Measurements from ENCODE around the gene SYMPK. TPM values are rescaled to one million over a fixed set of nuclear protein-coding genes. Genes with fewer than 3 reads are reported as not detected.

SYMPK gene
- total RNA-seq, 1 donor = 42.0 TPM

DNA sequence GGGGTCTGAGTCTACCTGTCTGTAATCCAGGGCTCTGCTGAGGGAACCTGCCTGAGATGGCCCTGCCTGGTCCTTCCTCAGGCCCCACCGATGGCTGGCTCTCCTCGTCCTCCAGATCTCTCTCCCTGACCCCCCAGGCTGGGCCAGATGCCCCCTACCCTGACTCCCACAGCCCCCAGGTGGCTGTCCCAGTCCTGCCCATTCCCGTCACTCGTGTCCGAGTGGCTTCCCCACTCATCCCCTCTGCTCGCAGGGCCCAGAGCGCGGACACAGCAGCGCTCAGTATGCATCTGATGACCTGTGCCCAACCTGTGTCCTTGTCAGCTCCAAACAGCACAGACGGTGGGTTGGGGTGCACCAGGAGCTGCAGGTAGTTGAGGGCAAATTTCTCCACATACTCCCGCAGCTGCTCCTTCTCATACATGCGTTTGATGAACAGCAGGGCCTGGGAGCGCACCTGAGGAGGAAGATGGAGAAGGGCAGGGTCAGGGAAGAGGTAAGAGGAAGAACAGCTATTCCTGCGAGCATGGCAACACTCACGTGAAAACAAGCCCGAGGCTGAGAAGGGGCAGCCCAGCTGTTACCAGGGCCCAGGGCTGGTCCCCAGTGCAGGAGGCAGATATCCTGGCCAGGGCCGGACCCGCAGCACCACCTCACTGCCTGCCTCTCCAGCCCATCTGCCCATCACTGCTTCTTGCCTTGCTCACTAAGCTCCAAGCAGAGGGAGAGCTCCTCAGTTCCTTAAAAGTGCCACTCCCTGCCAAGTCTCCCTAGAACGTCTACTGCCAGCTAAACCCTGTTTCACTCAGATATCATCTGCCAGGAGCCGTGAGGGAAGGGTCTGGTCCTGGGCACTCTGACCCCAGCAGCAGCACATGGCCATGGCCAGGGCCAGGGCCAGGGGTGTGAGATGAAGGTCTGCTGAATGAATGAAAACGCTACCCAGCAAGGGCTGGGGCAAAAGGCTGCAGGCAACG, 36.7 kb downstream of the SYMPK start:
- H4K20me1 ChIP-seq (ENCODE audit: insufficient read depth, low read length) = peaks cover 3% of the 10 kb centered on the region
- H2AFZ ChIP-seq (ENCODE audit: low read length) = no peak overlapping the region
- no peak overlapping the region for H3K27ac ChIP-seq (ENCODE audit: low read depth, low read length)
- no peaks in the 10 kb centered on the region for H3K4me1 ChIP-seq (ENCODE audit: insufficient read depth, low read length)
- TF ChIP-seq, protein P1, sequence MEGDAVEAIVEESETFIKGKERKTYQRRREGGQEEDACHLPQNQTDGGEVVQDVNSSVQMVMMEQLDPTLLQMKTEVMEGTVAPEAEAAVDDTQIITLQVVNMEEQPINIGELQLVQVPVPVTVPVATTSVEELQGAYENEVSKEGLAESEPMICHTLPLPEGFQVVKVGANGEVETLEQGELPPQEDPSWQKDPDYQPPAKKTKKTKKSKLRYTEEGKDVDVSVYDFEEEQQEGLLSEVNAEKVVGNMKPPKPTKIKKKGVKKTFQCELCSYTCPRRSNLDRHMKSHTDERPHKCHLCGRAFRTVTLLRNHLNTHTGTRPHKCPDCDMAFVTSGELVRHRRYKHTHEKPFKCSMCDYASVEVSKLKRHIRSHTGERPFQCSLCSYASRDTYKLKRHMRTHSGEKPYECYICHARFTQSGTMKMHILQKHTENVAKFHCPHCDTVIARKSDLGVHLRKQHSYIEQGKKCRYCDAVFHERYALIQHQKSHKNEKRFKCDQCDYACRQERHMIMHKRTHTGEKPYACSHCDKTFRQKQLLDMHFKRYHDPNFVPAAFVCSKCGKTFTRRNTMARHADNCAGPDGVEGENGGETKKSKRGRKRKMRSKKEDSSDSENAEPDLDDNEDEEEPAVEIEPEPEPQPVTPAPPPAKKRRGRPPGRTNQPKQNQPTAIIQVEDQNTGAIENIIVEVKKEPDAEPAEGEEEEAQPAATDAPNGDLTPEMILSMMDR (IDR thresholded peaks at IDR 0.05; ENCODE audit: extremely low read depth, low read depth, low read length) = no peak
- no peak overlapping the region for H3K4me3 ChIP-seq (ENCODE audit: insufficient read depth, low read length)
- no peaks in the 10 kb centered on the region for H3K79me2 ChIP-seq (ENCODE audit: insufficient read depth, low read length)
- no peaks in the 10 kb centered on the region for H3K9me3 ChIP-seq (ENCODE audit: low read depth, low read length)
- peak; percentile 69 for DNase-seq (ENCODE audit: insufficient read length, low spot score, missing footprints)
- H3K36me3 ChIP-seq (ENCODE audit: insufficient read depth, low read length) = peaks cover 72% of the 10 kb centered on the region
- H3K4me2 ChIP-seq (ENCODE audit: insufficient read depth, low read length) = no peak overlapping the region
- H3K27me3 ChIP-seq (ENCODE audit: insufficient read depth, low read length) = no peaks in the 10 kb centered on the region

DNA sequence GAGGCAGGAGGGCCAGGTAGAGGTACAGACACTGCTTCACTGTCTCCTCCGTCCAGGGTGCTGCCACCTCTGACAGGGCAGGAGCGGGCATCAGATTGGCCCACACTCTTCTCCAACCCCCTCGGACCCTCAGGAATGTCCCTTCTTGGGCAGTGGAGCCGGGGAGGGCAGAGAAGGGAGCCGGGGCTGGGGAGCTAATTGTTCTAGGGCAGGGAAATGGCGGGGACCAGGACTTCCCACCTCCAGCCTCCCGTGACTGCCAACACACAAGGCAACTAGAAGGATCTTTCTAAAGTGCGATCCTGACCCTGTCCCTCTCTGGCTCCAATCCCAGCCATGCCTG, 37.7 kb downstream of the SYMPK start:
- Histone ChIP-seq H3K27ac (ENCODE audit: low read depth, low read length) (no peak overlapping the region), H3K27me3 (ENCODE audit: insufficient read depth, low read length) (no peaks in the 10 kb centered on the region), H4K20me1 (ENCODE audit: insufficient read depth, low read length) (peaks cover 2% of the 10 kb centered on the region), H3K9me3 (ENCODE audit: low read depth, low read length) (no peaks in the 10 kb centered on the region), H3K4me3 (ENCODE audit: insufficient read depth, low read length) (no peak overlapping the region), H3K36me3 (ENCODE audit: insufficient read depth, low read length) (peaks cover 75% of the 10 kb centered on the region), H3K79me2 (ENCODE audit: insufficient read depth, low read length) (no peaks in the 10 kb centered on the region), H2AFZ (ENCODE audit: low read length) (no peak overlapping the region), H3K4me2 (ENCODE audit: insufficient read depth, low read length) (no peak overlapping the region), H3K4me1 (ENCODE audit: insufficient read depth, low read length) (no peaks in the 10 kb centered on the region)
- TF ChIP-seq, protein P1 (IDR thresholded peaks at IDR 0.05; ENCODE audit: extremely low read depth, low read depth, low read length) = no peak
- DNase-seq (ENCODE audit: insufficient read length, low spot score, missing footprints) = peak; percentile 38

DNA sequence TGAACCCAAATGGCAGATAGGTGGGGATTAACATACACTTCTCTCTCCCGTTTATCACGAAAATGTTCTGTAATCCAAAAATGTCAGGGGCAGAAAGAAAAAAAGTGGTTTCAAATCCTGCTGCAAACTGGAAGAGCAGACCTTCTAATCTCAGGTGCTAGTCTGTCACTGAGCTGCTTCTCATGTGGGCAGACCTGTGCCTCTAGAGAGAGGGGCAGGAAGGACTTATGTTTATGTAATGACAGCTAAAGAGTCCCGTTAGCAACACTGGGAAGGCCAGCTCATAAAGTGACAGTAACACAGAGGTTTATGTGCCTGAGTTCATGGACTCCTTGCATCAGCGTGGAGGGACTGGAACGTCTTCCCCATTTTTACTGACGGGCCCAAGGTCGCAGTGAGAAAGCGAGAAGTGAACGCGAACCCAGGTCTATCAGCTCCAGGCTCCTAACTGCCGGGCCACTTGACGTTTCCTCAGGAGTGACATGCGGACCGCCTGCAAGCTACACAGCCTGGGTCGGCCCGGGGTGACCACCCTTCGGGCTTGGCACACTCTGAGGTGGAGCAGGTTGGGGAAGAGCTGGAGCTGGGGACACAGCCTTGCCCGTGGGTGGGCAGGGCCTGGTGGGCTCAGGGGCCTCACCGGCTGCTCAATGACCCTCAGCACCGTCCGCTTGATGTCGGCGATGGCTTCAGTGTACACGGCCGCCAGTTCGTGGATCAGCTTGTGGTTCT, 38.2 kb downstream of the SYMPK start:
- TF ChIP-seq, protein P1 (IDR thresholded peaks at IDR 0.05; ENCODE audit: extremely low read depth, low read depth, low read length) = no peak
- no peaks in the 10 kb centered on the region for H3K4me1 ChIP-seq (ENCODE audit: insufficient read depth, low read length)
- no peaks in the 10 kb centered on the region for H4K20me1 ChIP-seq (ENCODE audit: insufficient read depth, low read length)
- H3K4me3 ChIP-seq (ENCODE audit: insufficient read depth, low read length) = no peak overlapping the region
- no peak overlapping the region for H2AFZ ChIP-seq (ENCODE audit: low read length)
- peak; percentile 39 for DNase-seq (ENCODE audit: insufficient read length, low spot score, missing footprints)
- no peak overlapping the region for H3K27ac ChIP-seq (ENCODE audit: low read depth, low read length)
- no peaks in the 10 kb centered on the region for H3K79me2 ChIP-seq (ENCODE audit: insufficient read depth, low read length)
- H3K36me3 ChIP-seq (ENCODE audit: insufficient read depth, low read length) = peaks cover 73% of the 10 kb centered on the region
- H3K9me3 ChIP-seq (ENCODE audit: low read depth, low read length) = no peaks in the 10 kb centered on the region
- H3K4me2 ChIP-seq (ENCODE audit: insufficient read depth, low read length) = no peak overlapping the region
- no peaks in the 10 kb centered on the region for H3K27me3 ChIP-seq (ENCODE audit: insufficient read depth, low read length)

DNA sequence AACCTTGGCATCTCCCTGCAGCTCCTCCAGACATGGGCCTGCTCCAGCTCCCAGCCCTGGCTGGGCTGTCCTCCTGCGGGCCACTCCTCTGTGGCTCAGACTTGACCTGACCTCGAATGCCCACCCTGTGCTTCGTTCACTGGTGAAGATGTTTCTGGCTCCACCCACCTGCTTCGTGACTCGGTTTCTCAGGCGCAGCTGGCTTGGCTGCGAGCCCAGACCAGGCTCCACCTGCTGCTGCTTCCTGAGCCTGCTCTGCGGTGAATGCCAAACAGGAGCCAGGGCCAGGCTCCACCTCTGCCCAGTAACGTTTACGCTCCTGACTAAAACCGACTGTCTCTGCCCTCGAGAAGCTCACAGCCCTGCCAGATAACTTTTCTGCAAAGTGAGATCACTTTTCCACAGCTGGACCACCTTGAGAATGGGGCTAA, 38.9 kb downstream of the SYMPK start:
- no peaks in the 10 kb centered on the region for H3K4me1 ChIP-seq (ENCODE audit: insufficient read depth, low read length)
- H4K20me1 ChIP-seq (ENCODE audit: insufficient read depth, low read length) = no peaks in the 10 kb centered on the region
- no peak overlapping the region for H3K27ac ChIP-seq (ENCODE audit: low read depth, low read length)
- no peaks in the 10 kb centered on the region for H3K9me3 ChIP-seq (ENCODE audit: low read depth, low read length)
- TF ChIP-seq, protein P1 (IDR thresholded peaks at IDR 0.05; ENCODE audit: extremely low read depth, low read depth, low read length) = no peak
- H3K27me3 ChIP-seq (ENCODE audit: insufficient read depth, low read length) = no peaks in the 10 kb centered on the region
- H3K4me3 ChIP-seq (ENCODE audit: insufficient read depth, low read length) = no peak overlapping the region
- no peaks in the 10 kb centered on the region for H3K79me2 ChIP-seq (ENCODE audit: insufficient read depth, low read length)
- no peak overlapping the region for H3K4me2 ChIP-seq (ENCODE audit: insufficient read depth, low read length)
- DNase-seq (ENCODE audit: insufficient read length, low spot score, missing footprints) = peak; percentile 62
- peaks cover 66% of the 10 kb centered on the region for H3K36me3 ChIP-seq (ENCODE audit: insufficient read depth, low read length)
- H2AFZ ChIP-seq (ENCODE audit: low read length) = no peak overlapping the region
